CD4-positive, alpha-beta T cell treated with Interleukin-4 for 4 hours (primary cell): Measurements from ENCODE around the gene KDELR1.

Source experiments
- DNase-seq: peaks from one replicate; pipeline ENCODE4 v3.0.0-alpha.2; 2020

The KDELR1 gene

GRCh38 chr19:48391100-48392005 is at the start of gene KDELR1:
KDELR1 (minus strand) TSS chr19:48391551; CDS start chr19:48391358, 193 bp downstream.
- DNase-seq, result peak; percentile 52

- DNase-seq, result no peak
Observed at GRCh38 chr19:48436586-48436985, 45.2 kb upstream of the KDELR1 start.

GRCh38 chr19:48433337-48433736 is 42.0 kb upstream of the KDELR1 start:
- DNase-seq, result no peak

GRCh38 chr19:48428670-48429069 is 37.3 kb upstream of the KDELR1 start:
- no peak for DNase-seq

GRCh38 chr19:48424694-48425219 is 33.4 kb upstream of the KDELR1 start:
- DNase-seq, result no peak

- DNase-seq, result no peak
Observed at GRCh38 chr19:48421548-48421947, 30.2 kb upstream of the KDELR1 start.

- DNase-seq, result peak; percentile 69
Observed at GRCh38 chr19:48419158-48419920, 28.0 kb upstream of the KDELR1 start.

- no peak for DNase-seq
Observed at GRCh38 chr19:48418317-48419064, 27.1 kb upstream of the KDELR1 start.

- no peak for DNase-seq
Observed at GRCh38 chr19:48417421-48417820, 26.1 kb upstream of the KDELR1 start.

GRCh38 chr19:48415806-48416221 is 24.5 kb upstream of the KDELR1 start:
- no peak for DNase-seq

- DNase-seq, result peak; percentile 63
Observed at GRCh38 chr19:48415395-48415794, 24.0 kb upstream of the KDELR1 start.

- no peak for DNase-seq
Observed at GRCh38 chr19:48413879-48414587, 22.7 kb upstream of the KDELR1 start.

- no peak for DNase-seq
Observed at GRCh38 chr19:48405850-48406249, 14.5 kb upstream of the KDELR1 start.

GRCh38 chr19:48405010-48405659 is 13.8 kb upstream of the KDELR1 start:
- no peak for DNase-seq

GRCh38 chr19:48403606-48404005 is 12.3 kb upstream of the KDELR1 start:
- DNase-seq, result peak; percentile 64

- DNase-seq, result no peak
Observed at GRCh38 chr19:48401287-48401686, 9.9 kb upstream of the KDELR1 start.

- DNase-seq, result no peak
Observed at GRCh38 chr19:48400018-48400742, 8.8 kb upstream of the KDELR1 start.

GRCh38 chr19:48398375-48399235 is 7.3 kb upstream of the KDELR1 start:
- DNase-seq, result peak; percentile 82

GRCh38 chr19:48398102-48398374 is 6.7 kb upstream of the KDELR1 start:
- DNase-seq, result no peak
